SKM-1 (cell line): ENCODE data around the gene EIF2S3B.

Experiments
- DNase-seq: peaks from one replicate; lab custom pipeline; 2025; ENCODE audit not compliant: unreplicated experiment; lab: John Stamatoyannopoulos, UW

EIF2S3B gene

DNA sequence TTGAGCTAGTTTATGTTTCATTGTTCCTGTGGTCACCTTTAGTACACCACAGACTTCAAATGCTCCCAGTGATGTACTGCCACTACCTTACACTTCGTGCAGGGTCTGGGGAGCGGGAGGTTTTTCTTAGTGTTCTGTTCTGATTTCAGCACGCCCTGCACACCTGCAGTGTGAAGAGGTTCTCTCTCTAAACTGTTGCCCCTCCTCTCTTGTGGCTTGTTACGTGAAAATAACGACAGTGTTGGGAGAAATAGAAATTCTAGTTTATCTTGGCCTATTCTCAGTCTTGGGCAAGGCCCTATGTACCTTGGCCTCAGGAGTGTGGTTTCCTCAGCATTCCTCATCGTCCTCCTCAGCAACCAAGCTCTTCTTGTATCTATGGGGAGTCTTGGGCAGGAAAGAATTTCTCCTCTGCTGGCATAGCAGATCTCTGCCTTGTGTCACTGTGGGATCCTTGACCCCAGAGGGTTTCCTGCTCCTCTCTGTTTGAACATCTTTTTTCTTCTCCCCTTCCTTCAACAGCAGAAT lies 48.6 kb downstream of the EIF2S3B start:
- DNase-seq: no peak

- no peak for DNase-seq
Measured at GRCh38 chr12:10554756-10555481, 49.2 kb downstream of the EIF2S3B start.

- DNase-seq: no peak
Measured at GRCh38 chr12:10557329-10557728, 51.6 kb downstream of the EIF2S3B start.

- no peak for DNase-seq
Measured at GRCh38 chr12:10557766-10558165, 52.1 kb downstream of the EIF2S3B start.
